ENCODE results near the gene FBXL14. TPM values are rescaled to one million over a fixed set of nuclear protein-coding genes. Genes with fewer than 3 reads are reported as not detected.

The FBXL14 gene
- total RNA-seq, 1 donor from 2014 or later: 21.6 TPM

- no peaks in the 10 kb centered on the region for H3K9me3 Mint-ChIP-seq
- H3K36me3 Mint-ChIP-seq (ENCODE audit: low read depth): no peaks in the 10 kb centered on the region
- H3K27ac Mint-ChIP-seq: peak overlapping the region; percentile 30
- ChIA-PET POLR2A (interaction anchor here (1.1 kb wide), 1 partner anchor 15 kb away, joined by 4 read pairs; no protein-coding TSS in a partner anchor), CTCF (interaction anchor here (0.6 to 1.5 kb wide), 2 partner anchors 18 to 338 kb away, joined by 3 to 5 read pairs; no protein-coding TSS in a partner anchor)
- DNase-seq (no peak), ATAC-seq (ENCODE audit: low read depth) (peak; percentile 72)
- H3K4me3 Mint-ChIP-seq: peak overlapping the region; percentile 53
- intact Hi-C loops (cut with micrococcal nuclease): no loop called here
- no peak for TF ChIP-seq CTCF (IDR thresholded peaks at IDR 0.05)
- H3K27me3 Mint-ChIP-seq: peaks cover 3% of the 10 kb centered on the region
- peaks cover 34% of the 10 kb centered on the region for H3K4me1 Mint-ChIP-seq
Measured at GRCh38 chr12:1616233-1617066, 22.1 kb upstream of the FBXL14 start.

GRCh38 chr12:1614360-1614759, 20.0 kb upstream of the FBXL14 start:
- ChIA-PET CTCF (no interaction called here), POLR2A (no interaction called here)
- Mint-ChIP-seq H3K36me3 (ENCODE audit: low read depth) (no peaks in the 10 kb centered on the region), H3K4me3 (no peak overlapping the region), H3K9me3 (no peaks in the 10 kb centered on the region), H3K27me3 (no peaks in the 10 kb centered on the region), H3K27ac (no peak overlapping the region), H3K4me1 (peaks cover 27% of the 10 kb centered on the region)
- intact Hi-C loops (cut with micrococcal nuclease): no loop called here
- no peak for ATAC-seq (ENCODE audit: low read depth)
- DNase-seq: no peak
- no peak for TF ChIP-seq CTCF (IDR thresholded peaks at IDR 0.05)

- Mint-ChIP-seq H3K27ac (no peak overlapping the region), H3K9me3 (no peaks in the 10 kb centered on the region), H3K36me3 (ENCODE audit: low read depth) (no peaks in the 10 kb centered on the region), H3K27me3 (no peaks in the 10 kb centered on the region), H3K4me3 (no peak overlapping the region), H3K4me1 (peaks cover 24% of the 10 kb centered on the region)
- CTCF ChIA-PET: no interaction called here
- TF ChIP-seq CTCF (IDR thresholded peaks at IDR 0.05): no peak
- no peak for DNase-seq
- intact Hi-C loops (cut with micrococcal nuclease): no loop called here
- POLR2A ChIA-PET: no interaction called here
- ATAC-seq (ENCODE audit: low read depth): no peak
Measured at GRCh38 chr12:1613860-1614259, 19.5 kb upstream of the FBXL14 start.

GRCh38 chr12:1611803-1612572, 17.6 kb upstream of the FBXL14 start:
- ChIA-PET POLR2A (no interaction called here), CTCF (no interaction called here)
- Mint-ChIP-seq H3K4me3 (no peak overlapping the region), H3K36me3 (ENCODE audit: low read depth) (no peaks in the 10 kb centered on the region), H3K4me1 (peaks cover 18% of the 10 kb centered on the region), H3K27me3 (no peaks in the 10 kb centered on the region), H3K27ac (no peak overlapping the region), H3K9me3 (no peaks in the 10 kb centered on the region)
- ATAC-seq (ENCODE audit: low read depth) (no peak), DNase-seq (no peak)
- no peak for TF ChIP-seq CTCF (IDR thresholded peaks at IDR 0.05)
- intact Hi-C loops (cut with micrococcal nuclease): no loop called here

GRCh38 chr12:1610072-1610643, 15.8 kb upstream of the FBXL14 start:
- DNase-seq (no peak), ATAC-seq (ENCODE audit: low read depth) (no peak)
- H3K36me3 Mint-ChIP-seq (ENCODE audit: low read depth): no peaks in the 10 kb centered on the region
- intact Hi-C loops (cut with micrococcal nuclease): no loop called here
- no peaks in the 10 kb centered on the region for H3K27me3 Mint-ChIP-seq
- H3K4me3 Mint-ChIP-seq: no peak overlapping the region
- H3K4me1 Mint-ChIP-seq: peaks cover 21% of the 10 kb centered on the region
- no peak overlapping the region for H3K27ac Mint-ChIP-seq
- ChIA-PET CTCF (interaction anchor here (1.0 kb wide), 1 partner anchor 492 kb away, joined by 3 read pairs; no protein-coding TSS in a partner anchor), POLR2A (interaction anchor here (0.5 kb wide), 1 partner anchor 26 kb away, joined by 3 read pairs; no protein-coding TSS in a partner anchor)
- no peaks in the 10 kb centered on the region for H3K9me3 Mint-ChIP-seq
- TF ChIP-seq CTCF (IDR thresholded peaks at IDR 0.05): no peak

Data from activated B cell treated with CpG ODN at 0.5 μM for 24 hours (primary cell).